K562 (cell line): Measurements from ENCODE around the gene CASKIN1. TPM values are rescaled to one million over a fixed set of nuclear protein-coding genes. Genes with fewer than 3 reads are reported as not detected.

ENCODE experiments used
- ATAC-seq: fragments of 200-7000 bp; cut with Tn5 transposase; 3 replicates; pipeline ENCODE4 v1.9.1; 2020; ENCODE audit warnings: moderate library complexity
- BruUV-seq: library from RNA; stranded (reverse); fragments of 400-500 nt; replicated peaks from 2 replicates; lab custom pipeline; 2021; lab: Mats Ljungman, UMichigan
- CTCF ChIA-PET: fragments of 300-600 bp; formaldehyde crosslinking; extraction: SDS; loops from one replicate; lab custom pipeline; 2021; ENCODE audit warnings: low intra/inter-chr PET ratio; lab: Yijun Ruan, JAX
- POLR2A ChIA-PET: fragments of 300-600, 350-650 bp; sonication (Branson Sonifier 250); formaldehyde crosslinking; extraction: SDS; loops from one replicate; lab custom pipeline; 2021; ENCODE audit warnings: antibody characterized with exemption, inconsistent platforms; lab: Yijun Ruan, JAX
- DNase-seq, 4 experiments: peaks; one replicate each; pipeline versions ENCODE4 v3.0.0 to v3.0.0-alpha.2; 2011 to 2018; ENCODE audit warnings: low spot score in 3 of 4, mixed read lengths in 3 of 4; ENCODE audit errors: extremely low read depth in 1 of 4
- FAIRE-seq: peaks from 2 replicates; lab custom pipeline; 2011; peaks lifted over from hg19 to GRCh38; lab: Jason Lieb, UNC
- H2AFZ ChIP-seq: 2 replicates; pipeline ENCODE4 v1.6.0; 2011; ENCODE audit warnings: low read depth, low read length, control low read depth, inconsistent platforms
- H3K27ac ChIP-seq: fragments of 200-600 bp; 3 replicates; pipeline ENCODE4 v1.8.0; 2011; ENCODE audit warnings: low read depth, mild to moderate bottlenecking, control low read depth, inconsistent platforms, low read length, moderate library complexity, mixed read lengths; ENCODE audit errors: extremely low read depth
- H3K27me3 ChIP-seq, 2 experiments: fragments of 300-600 bp in 1 of 2; 2 replicates in 1 of 2; 3 replicates in 1 of 2; pipeline versions ENCODE4 v1.6.0 to v1.8.0; 2011; ENCODE audit warnings: inconsistent platforms in 2 of 2, low read length in 2 of 2, mild to moderate bottlenecking in 1 of 2, mixed read lengths in 1 of 2, moderate library complexity in 1 of 2; ENCODE audit not compliant: control insufficient read depth in 2 of 2, insufficient read depth in 2 of 2
- H3K36me3 ChIP-seq: fragments of 300-600 bp; 3 replicates; pipeline ENCODE4 v1.8.0; 2011; ENCODE audit warnings: mild to moderate bottlenecking, low read length, inconsistent platforms; ENCODE audit not compliant: control insufficient read depth, insufficient read depth
- H3K4me1 ChIP-seq, 2 experiments: fragments of 200-600 bp in 1 of 2; replicated peaks in 1 of 2; 2 replicates in 1 of 2; 3 replicates in 1 of 2; pipeline versions ENCODE4 v1.5.1 to v1.8.0; 2011; ENCODE audit warnings: inconsistent platforms in 2 of 2, low read length in 2 of 2, mild to moderate bottlenecking in 1 of 2, mixed read lengths in 1 of 2, moderate library complexity in 1 of 2; ENCODE audit not compliant: control insufficient read depth in 2 of 2, insufficient read depth in 2 of 2
- H3K4me2 ChIP-seq: 2 replicates; pipeline ENCODE4 v1.6.1; 2011; ENCODE audit warnings: low read length, control low read depth, inconsistent platforms, mixed read lengths; ENCODE audit not compliant: insufficient read depth
- H3K4me3 ChIP-seq: fragments of 200-600 bp; sonication (generic), shearing (Covaris generic); 2 replicates; pipeline ENCODE4 v1.5.1; 2016; ENCODE audit warnings: control low read depth, inconsistent platforms
- H3K79me2 ChIP-seq: fragments of 200-600 bp; 3 replicates; pipeline ENCODE4 v1.8.0; 2011; ENCODE audit warnings: low read length, inconsistent platforms; ENCODE audit not compliant: control insufficient read depth, insufficient read depth
- H3K9ac ChIP-seq, 2 experiments: 2 replicates each; pipeline versions ENCODE4 v1.6.0 to v1.6.1; 2011; ENCODE audit warnings: low read depth in 2 of 2, low read length in 2 of 2, control low read depth in 1 of 2, inconsistent platforms in 1 of 2, mild to moderate bottlenecking in 1 of 2, mixed read lengths in 1 of 2; ENCODE audit not compliant: insufficient read depth in 1 of 2
- H3K9me1 ChIP-seq: one replicate; pipeline ENCODE4 v1.6.0; 2011; ENCODE audit warnings: inconsistent platforms, mild to moderate bottlenecking, low read length, moderate library complexity; ENCODE audit not compliant: control insufficient read depth, insufficient read depth
- H3K9me3 ChIP-seq: replicated peaks from 2 replicates; pipeline ENCODE4 v1.5.1; 2011; ENCODE audit warnings: low read depth, low read length, inconsistent platforms; ENCODE audit not compliant: control insufficient read depth, insufficient read depth
- H4K20me1 ChIP-seq: replicated peaks from 2 replicates; pipeline ENCODE4 v1.6.1; 2011; ENCODE audit warnings: low read length, inconsistent platforms, mixed read lengths; ENCODE audit not compliant: control insufficient read depth, insufficient read depth
- BRF1 ChIP-seq: IDR thresholded peaks from 3 replicates; pipeline ENCODE4 v1.6.1; 2011; ENCODE audit warnings: borderline replicate concordance, mild to moderate bottlenecking; ENCODE audit not compliant: insufficient read length; ENCODE audit errors: extremely low read depth
- E2F3 ChIP-seq: fragments of 250-450 bp; sonication (Bioruptor Pico); IDR thresholded peaks from 2 replicates; pipeline ENCODE4 v1.4.0; 2020; ENCODE audit warnings: mild to moderate bottlenecking
- ETS1 ChIP-seq: conservative IDR thresholded peaks from 2 replicates; pipeline ENCODE4 v1.6.1; 2011; ENCODE audit warnings: low read depth, mild to moderate bottlenecking, low read length; ENCODE audit not compliant: control insufficient read depth
- FOXA3 ChIP-seq, 2 experiments: fragments of 450-650 bp in 1 of 2; sonication (generic) in 1 of 2; formaldehyde crosslinking; IDR thresholded peaks in 1 of 2; conservative IDR thresholded peaks in 1 of 2; 2 replicates each; pipeline versions ENCODE4 v1.4.0 to v1.8.0; 2020 to 2022; ENCODE audit warnings: mild to moderate bottlenecking in 2 of 2, missing genetic modification reagents in 1 of 2
- KLF10 ChIP-seq: fragments of 250-450 bp; sonication (Bioruptor Pico); IDR thresholded peaks from 2 replicates; pipeline ENCODE4 v1.6.1; 2021; ENCODE audit warnings: matching md5 sums
- NR2C2 ChIP-seq, 2 experiments: fragments of 200-800 bp in 1 of 2; sonication (Bioruptor generic) in 1 of 2; sonication (generic) in 1 of 2; formaldehyde crosslinking in 1 of 2; IDR thresholded peaks; 2 replicates each; pipeline versions ENCODE4 v1.6.1 to v1.8.0; 2016 to 2022; ENCODE audit warnings: mild to moderate bottlenecking in 1 of 2, missing compliant biosample characterization in 1 of 2, missing genetic modification characterization in 1 of 2, missing genetic modification reagents in 1 of 2
- RNF2 ChIP-seq: sonication (generic); IDR thresholded peaks from 2 replicates; pipeline ENCODE4 v1.6.1; 2016
- STAT5B ChIP-seq: fragments of 250-450 bp; sonication (Bioruptor Pico); IDR thresholded peaks from 2 replicates; pipeline ENCODE4 v1.8.0; 2021; ENCODE audit warnings: mild to moderate bottlenecking, inconsistent platforms
- TCF3 ChIP-seq: sonication (generic); formaldehyde crosslinking; IDR thresholded peaks from 2 replicates; pipeline ENCODE4 v1.4.0; 2020; ENCODE audit warnings: mild to moderate bottlenecking, missing genetic modification reagents
- TGIF2 ChIP-seq: sonication (generic); formaldehyde crosslinking; IDR thresholded peaks from 2 replicates; pipeline ENCODE4 v1.8.1; 2022; ENCODE audit warnings: mild to moderate bottlenecking, missing genetic modification reagents, moderate library complexity
- TRIM25 ChIP-seq: fragments of 450-650 bp; IDR thresholded peaks from 2 replicates; pipeline ENCODE4 v1.7.0; 2016; ENCODE audit warnings: borderline replicate concordance
- WGBS: fragments of 100-300 bp; shearing (Covaris generic); methylation state at CpG from one replicate; pipeline ENCODE4 v1.1.6; 2016; ENCODE audit warnings: low coverage, mixed read lengths; ENCODE audit not compliant: insufficient coverage; ENCODE audit errors: missing lambda C conversion rate; 5-methylcytosine and 5-hydroxymethylcytosine counted together
- in situ Hi-C: fragments of 300-500 bp; cut with MboI; formaldehyde crosslinking; loops from 4 replicates; pipeline ENCODE4 v1.15.0; 2018; ENCODE audit warnings: inconsistent platforms, mixed read lengths
- intact Hi-C: fragments of 100-400 bp; cut with micrococcal nuclease; formaldehyde crosslinking; loops from 2 replicates; pipeline ENCODE4 v1.14.2; 2022
- polyA plus RNA-seq, 8 experiments: library from polyadenylated mRNA; depleted of rRNA in 4 of 8; stranded (reverse) in 5 of 8; unstranded in 3 of 8; fragments of >200 nt; fragmentation: Nextera tagmentation in 2 of 8; fragmentation: Illumina TruSeq in 1 of 8; extraction: Ambion mirVana in 2 of 8; extraction: Trizol in 1 of 8; gene quantifications; 2 replicates each; pipeline versions ENCODE4 v1.2.1 to v1.2.3, GENCODE V29; 2011 to 2014; ENCODE audit warnings: inconsistent platforms in 1 of 8, missing spikeins in 1 of 8
- total RNA-seq, 7 experiments: library from RNA; depleted of rRNA in 6 of 7; stranded (reverse); fragments of >200 nt in 6 of 7; fragmentation: Illumina TruSeq in 2 of 7; extraction: Trizol in 2 of 7; gene quantifications; 2 replicates each; pipeline versions ENCODE4 v1.2.1 to v1.2.3, GENCODE V29; 2011 to 2021; ENCODE audit warnings: low replicate concordance in 1 of 7
- TF ChIP-seq, protein P1 (sequence below): fragments of 450-650 bp; formaldehyde crosslinking; IDR thresholded peaks from 2 replicates; pipeline ENCODE4 v1.4.0; 2020; ENCODE audit warnings: mild to moderate bottlenecking, moderate library complexity
- TF ChIP-seq, protein P2 (sequence below): fragments of 450-650 bp; formaldehyde crosslinking; IDR thresholded peaks from 2 replicates; pipeline ENCODE4 v1.4.0; 2020; ENCODE audit warnings: mild to moderate bottlenecking, moderate library complexity

CASKIN1 gene
- total and polyA plus RNA-seq, 9 of the 15 experiments (the other 6 are each of a cell fraction or from before 2014, with no cell fraction given) = 0.15 to 4.5 (median 1.5) TPM; not detected in 2

- Histone ChIP-seq H3K36me3 (no peaks in the 10 kb centered on the region), H3K79me2 (no peaks in the 10 kb centered on the region), H3K4me2 (no peak overlapping the region), H3K27me3 (no peaks in the 10 kb centered on the region), H3K4me3 (no peak overlapping the region), H3K27ac (no peak overlapping the region), H3K4me1 (peaks cover 2 to 67% of the 10 kb centered on the region in 2 experiments; a peak in 3 of 5 replicates), H4K20me1 (0 out of 2 replicates have a peak, but pooled peaks cover 6% of the 10 kb centered on the region), H3K9me3 (no peaks in the 10 kb centered on the region), H3K9me1 (no peaks in the 10 kb centered on the region), H2AFZ (no peak overlapping the region), H3K9ac (peak overlapping the region in 1 of 2 experiments; percentile 58; a peak in 2 of 4 replicates)
- TF ChIP-seq, protein P1, sequence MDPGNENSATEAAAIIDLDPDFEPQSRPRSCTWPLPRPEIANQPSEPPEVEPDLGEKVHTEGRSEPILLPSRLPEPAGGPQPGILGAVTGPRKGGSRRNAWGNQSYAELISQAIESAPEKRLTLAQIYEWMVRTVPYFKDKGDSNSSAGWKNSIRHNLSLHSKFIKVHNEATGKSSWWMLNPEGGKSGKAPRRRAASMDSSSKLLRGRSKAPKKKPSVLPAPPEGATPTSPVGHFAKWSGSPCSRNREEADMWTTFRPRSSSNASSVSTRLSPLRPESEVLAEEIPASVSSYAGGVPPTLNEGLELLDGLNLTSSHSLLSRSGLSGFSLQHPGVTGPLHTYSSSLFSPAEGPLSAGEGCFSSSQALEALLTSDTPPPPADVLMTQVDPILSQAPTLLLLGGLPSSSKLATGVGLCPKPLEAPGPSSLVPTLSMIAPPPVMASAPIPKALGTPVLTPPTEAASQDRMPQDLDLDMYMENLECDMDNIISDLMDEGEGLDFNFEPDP (CRISPR knock-in tag) = no peak
- TF ChIP-seq STAT5B (CRISPR knock-in tag) (no peak), NR2C2 (CRISPR knock-in tag; IDR thresholded peaks at IDR 0.05) (no peak), NR2C2 (tag; IDR thresholded peaks at IDR 0.05) (no peak), TRIM25 (no peak), BRF1 (no peak), TCF3 (no peak), E2F3 (CRISPR knock-in tag) (no peak), ETS1 (no peak), RNF2 (no peak), KLF10 (CRISPR knock-in tag) (no peak), TGIF2 (CRISPR knock-in tag) (no peak), FOXA3 (CRISPR knock-in tag; conservative IDR thresholded peaks at IDR 0.05 in 1 of 2, IDR thresholded peaks at IDR 0.05 in 1 of 2) (no peak)
- TF ChIP-seq, protein P2, sequence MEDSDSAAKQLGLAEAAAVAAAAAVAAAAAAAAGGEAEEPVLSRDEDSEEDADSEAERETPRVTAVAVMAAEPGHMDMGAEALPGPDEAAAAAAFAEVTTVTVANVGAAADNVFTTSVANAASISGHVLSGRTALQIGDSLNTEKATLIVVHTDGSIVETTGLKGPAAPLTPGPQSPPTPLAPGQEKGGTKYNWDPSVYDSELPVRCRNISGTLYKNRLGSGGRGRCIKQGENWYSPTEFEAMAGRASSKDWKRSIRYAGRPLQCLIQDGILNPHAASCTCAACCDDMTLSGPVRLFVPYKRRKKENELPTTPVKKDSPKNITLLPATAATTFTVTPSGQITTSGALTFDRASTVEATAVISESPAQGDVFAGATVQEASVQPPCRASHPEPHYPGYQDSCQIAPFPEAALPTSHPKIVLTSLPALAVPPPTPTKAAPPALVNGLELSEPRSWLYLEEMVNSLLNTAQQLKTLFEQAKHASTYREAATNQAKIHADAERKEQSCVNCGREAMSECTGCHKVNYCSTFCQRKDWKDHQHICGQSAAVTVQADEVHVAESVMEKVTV (CRISPR knock-in tag) = no peak
- intact Hi-C loops (no loop called here), in situ Hi-C loops (no loop called here)
- ATAC-seq = no peak
- ChIA-PET POLR2A (interaction anchor here (1.1 to 3.4 kb wide), 3 partner anchors 10 to 39 kb away, joined by 3 to 11 read pairs (median 5); partner anchors contain the start of gene TRAF7), CTCF (no interaction called here)
- 84% methylated on average over 21 of the region's 24 CpGs for whole genome bisulfite sequencing
- FAIRE-seq = no peak
- no TSS peak for BruUV-seq
- DNase-seq = no peak
Observed at GRCh38 chr16:2190002-2190658, 6.3 kb downstream of the CASKIN1 start.
